ENCODE results near the gene NRXN3. TPM values are rescaled to one million over a fixed set of nuclear protein-coding genes. Genes with fewer than 3 reads are reported as not detected.

The NRXN3 gene
- total and polyA plus RNA-seq, 5 donors from 2014 or later: not detected

DNA sequence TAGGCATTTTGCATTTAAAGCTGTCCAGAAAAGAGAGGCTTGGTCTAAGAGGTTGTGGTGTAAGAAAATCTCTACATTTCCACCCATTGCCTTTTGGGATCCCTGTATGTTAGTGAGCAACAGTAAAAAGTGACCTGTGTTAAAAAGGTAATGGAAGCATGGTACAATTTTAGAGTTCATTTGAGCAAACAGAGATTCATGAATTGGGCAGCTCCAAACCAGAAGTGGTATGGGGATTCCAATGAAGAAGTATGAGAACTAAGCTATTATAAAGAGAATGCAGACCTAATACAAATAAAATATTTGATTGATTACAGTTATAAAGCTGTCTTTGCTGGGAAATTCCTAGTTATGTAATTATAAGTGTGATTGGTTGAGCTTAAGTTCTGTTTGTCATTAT lies 1134.1 kb downstream of the NRXN3 start:
- H3K4me1 ChIP-seq (ENCODE audit: control insufficient read depth, insufficient read depth, low read length, poor library complexity, severe bottlenecking): no peaks in the 10 kb centered on the region
- no peak overlapping the region for H3K4me3 ChIP-seq (ENCODE audit: low read depth, low read length)
- Mint-ChIP-seq H3K27ac (no peak overlapping the region), H3K27me3 (no peaks in the 10 kb centered on the region), H3K4me1 (no peaks in the 10 kb centered on the region), H3K36me3 (no peaks in the 10 kb centered on the region), H3K4me3 (no peak overlapping the region), H3K9me3 (peaks cover 0 to 7% (median 4%) of the 10 kb centered on the region in 7 donors)
- H3K27ac ChIP-seq (ENCODE audit: insufficient read depth, low read length, poor library complexity, severe bottlenecking): no peak overlapping the region
- H3K27me3 ChIP-seq (ENCODE audit: control insufficient read depth, insufficient read depth, low read length): peaks cover 2% of the 10 kb centered on the region
- DNase-seq (no peak), ATAC-seq (ENCODE audit: low read depth in 2 of 2) (no peak)
- no peaks in the 10 kb centered on the region for H3K36me3 ChIP-seq (ENCODE audit: control insufficient read depth, insufficient read depth, low read length)
- H3K9me3 ChIP-seq (ENCODE audit: control insufficient read depth in 2 of 2, low read length in 2 of 2): no peaks in the 10 kb centered on the region

DNA sequence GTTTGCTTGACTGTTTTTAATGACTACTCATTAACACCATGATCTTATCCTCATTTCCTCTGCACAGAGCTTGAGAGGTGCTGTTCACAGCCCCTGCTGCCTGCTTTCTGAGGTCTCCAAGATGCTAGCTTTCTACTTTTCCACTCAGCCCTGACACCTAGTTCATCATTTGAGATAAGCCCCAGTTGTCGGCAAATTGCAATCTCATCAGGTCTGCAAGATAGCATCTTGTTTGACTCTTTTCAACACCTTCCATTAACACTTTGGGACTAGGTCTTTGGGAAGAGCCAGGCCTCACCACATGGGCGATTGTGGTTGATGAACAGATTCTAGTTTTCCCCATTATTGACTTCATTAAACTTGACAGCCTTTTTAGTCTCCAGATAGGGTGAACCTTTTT lies 1136.4 kb downstream of the NRXN3 start:
- DNase-seq (no peak), ATAC-seq (ENCODE audit: low read depth in 2 of 2) (no peak)
- H3K4me3 Mint-ChIP-seq: no peak overlapping the region
- H3K27me3 Mint-ChIP-seq: no peaks in the 10 kb centered on the region
- Histone ChIP-seq H3K9me3 (ENCODE audit: control insufficient read depth in 2 of 2, low read length in 2 of 2) (no peaks in the 10 kb centered on the region), H3K4me3 (ENCODE audit: low read depth, low read length) (no peak overlapping the region), H3K36me3 (ENCODE audit: control insufficient read depth, insufficient read depth, low read length) (no peaks in the 10 kb centered on the region), H3K27me3 (ENCODE audit: control insufficient read depth, insufficient read depth, low read length) (peaks cover 2% of the 10 kb centered on the region), H3K4me1 (ENCODE audit: control insufficient read depth, insufficient read depth, low read length, poor library complexity, severe bottlenecking) (no peaks in the 10 kb centered on the region), H3K27ac (ENCODE audit: insufficient read depth, low read length, poor library complexity, severe bottlenecking) (no peak overlapping the region)
- H3K36me3 Mint-ChIP-seq: no peaks in the 10 kb centered on the region
- H3K9me3 Mint-ChIP-seq: peaks cover 0 to 7% (median 3%) of the 10 kb centered on the region in 7 donors
- H3K4me1 Mint-ChIP-seq: no peaks in the 10 kb centered on the region
- H3K27ac Mint-ChIP-seq: no peak overlapping the region

DNA sequence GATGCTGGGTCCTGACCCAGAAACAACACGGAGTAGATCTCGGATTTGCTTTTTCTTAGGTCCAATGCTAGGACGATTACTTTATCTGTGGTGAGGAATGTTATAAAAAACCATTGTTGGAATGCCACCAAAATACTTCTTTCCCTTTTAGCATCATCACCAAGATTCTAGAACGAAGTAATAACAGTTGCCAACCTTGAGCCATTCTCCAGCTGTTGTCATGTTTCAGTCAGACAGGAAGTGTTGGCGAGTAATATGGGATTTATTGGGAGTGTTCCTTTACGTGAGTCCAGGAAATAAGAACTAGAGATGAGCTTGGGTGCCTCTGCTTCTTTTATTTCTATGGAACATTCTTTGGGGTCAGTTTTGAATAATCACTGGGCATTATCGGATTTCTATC lies 1148.2 kb downstream of the NRXN3 start:
- DNase-seq (no peak), ATAC-seq (ENCODE audit: low read depth in 2 of 2) (no peak)
- H3K36me3 Mint-ChIP-seq: no peaks in the 10 kb centered on the region
- H3K4me3 Mint-ChIP-seq: no peak overlapping the region
- Histone ChIP-seq H3K4me1 (ENCODE audit: control insufficient read depth, insufficient read depth, low read length, poor library complexity, severe bottlenecking) (no peaks in the 10 kb centered on the region), H3K27ac (ENCODE audit: insufficient read depth, low read length, poor library complexity, severe bottlenecking) (no peak overlapping the region), H3K36me3 (ENCODE audit: control insufficient read depth, insufficient read depth, low read length) (no peaks in the 10 kb centered on the region), H3K4me3 (ENCODE audit: low read depth, low read length) (no peak overlapping the region), H3K9me3 (ENCODE audit: control insufficient read depth in 2 of 2, low read length in 2 of 2) (no peaks in the 10 kb centered on the region), H3K27me3 (ENCODE audit: control insufficient read depth, insufficient read depth, low read length) (no peaks in the 10 kb centered on the region)
- H3K27ac Mint-ChIP-seq: no peak overlapping the region
- peaks cover 0 to 5% (median 0%) of the 10 kb centered on the region in 7 donors for H3K9me3 Mint-ChIP-seq
- H3K4me1 Mint-ChIP-seq: no peaks in the 10 kb centered on the region
- H3K27me3 Mint-ChIP-seq: no peaks in the 10 kb centered on the region

GRCh38 chr14:79320561-79320960 lies 1150.4 kb downstream of the NRXN3 start:
- Mint-ChIP-seq H3K36me3 (no peaks in the 10 kb centered on the region), H3K4me1 (no peaks in the 10 kb centered on the region), H3K9me3 (peaks cover 0 to 5% (median 0%) of the 10 kb centered on the region in 7 donors), H3K4me3 (no peak overlapping the region), H3K27ac (no peak overlapping the region), H3K27me3 (no peaks in the 10 kb centered on the region)
- Histone ChIP-seq H3K36me3 (ENCODE audit: control insufficient read depth, insufficient read depth, low read length) (no peaks in the 10 kb centered on the region), H3K4me3 (ENCODE audit: low read depth, low read length) (no peak overlapping the region), H3K27ac (ENCODE audit: insufficient read depth, low read length, poor library complexity, severe bottlenecking) (no peak overlapping the region), H3K27me3 (ENCODE audit: control insufficient read depth, insufficient read depth, low read length) (no peaks in the 10 kb centered on the region), H3K4me1 (ENCODE audit: control insufficient read depth, insufficient read depth, low read length, poor library complexity, severe bottlenecking) (no peaks in the 10 kb centered on the region), H3K9me3 (ENCODE audit: control insufficient read depth in 2 of 2, low read length in 2 of 2) (no peaks in the 10 kb centered on the region)
- DNase-seq (no peak), ATAC-seq (ENCODE audit: low read depth in 2 of 2) (no peak)

- no peaks in the 10 kb centered on the region for H3K27me3 ChIP-seq (ENCODE audit: control insufficient read depth, insufficient read depth, low read length)
- Mint-ChIP-seq H3K36me3 (no peaks in the 10 kb centered on the region), H3K9me3 (peaks cover 0 to 2% (median 0%) of the 10 kb centered on the region in 7 donors), H3K4me3 (no peak overlapping the region), H3K27ac (no peak overlapping the region), H3K27me3 (no peaks in the 10 kb centered on the region), H3K4me1 (no peaks in the 10 kb centered on the region)
- DNase-seq (no peak), ATAC-seq (ENCODE audit: low read depth in 2 of 2) (no peak)
- H3K9me3 ChIP-seq (ENCODE audit: control insufficient read depth in 2 of 2, low read length in 2 of 2): no peaks in the 10 kb centered on the region
- H3K4me3 ChIP-seq (ENCODE audit: low read depth, low read length): no peak overlapping the region
- H3K36me3 ChIP-seq (ENCODE audit: control insufficient read depth, insufficient read depth, low read length): no peaks in the 10 kb centered on the region
- H3K27ac ChIP-seq (ENCODE audit: insufficient read depth, low read length, poor library complexity, severe bottlenecking): no peak overlapping the region
- no peaks in the 10 kb centered on the region for H3K4me1 ChIP-seq (ENCODE audit: control insufficient read depth, insufficient read depth, low read length, poor library complexity, severe bottlenecking)
Observed at GRCh38 chr14:79321070-79321469, 1150.9 kb downstream of the NRXN3 start.

GRCh38 chr14:79325071-79325470 lies 1154.9 kb downstream of the NRXN3 start:
- DNase-seq (no peak), ATAC-seq (ENCODE audit: low read depth in 2 of 2) (no peak)
- Histone ChIP-seq H3K36me3 (ENCODE audit: control insufficient read depth, insufficient read depth, low read length) (no peaks in the 10 kb centered on the region), H3K4me3 (ENCODE audit: low read depth, low read length) (no peak overlapping the region), H3K9me3 (ENCODE audit: control insufficient read depth in 2 of 2, low read length in 2 of 2) (no peaks in the 10 kb centered on the region), H3K4me1 (ENCODE audit: control insufficient read depth, insufficient read depth, low read length, poor library complexity, severe bottlenecking) (no peaks in the 10 kb centered on the region), H3K27ac (ENCODE audit: insufficient read depth, low read length, poor library complexity, severe bottlenecking) (no peak overlapping the region), H3K27me3 (ENCODE audit: control insufficient read depth, insufficient read depth, low read length) (no peaks in the 10 kb centered on the region)
- H3K4me3 Mint-ChIP-seq: no peak overlapping the region
- peaks cover 0 to 5% (median 3%) of the 10 kb centered on the region in 7 donors for H3K9me3 Mint-ChIP-seq
- H3K36me3 Mint-ChIP-seq: no peaks in the 10 kb centered on the region
- H3K27ac Mint-ChIP-seq: no peak overlapping the region
- H3K4me1 Mint-ChIP-seq: no peaks in the 10 kb centered on the region
- H3K27me3 Mint-ChIP-seq: no peaks in the 10 kb centered on the region

GRCh38 chr14:79325557-79325956 lies 1155.4 kb downstream of the NRXN3 start:
- Histone ChIP-seq H3K4me3 (ENCODE audit: low read depth, low read length) (no peak overlapping the region), H3K27me3 (ENCODE audit: control insufficient read depth, insufficient read depth, low read length) (no peaks in the 10 kb centered on the region), H3K27ac (ENCODE audit: insufficient read depth, low read length, poor library complexity, severe bottlenecking) (no peak overlapping the region), H3K4me1 (ENCODE audit: control insufficient read depth, insufficient read depth, low read length, poor library complexity, severe bottlenecking) (no peaks in the 10 kb centered on the region), H3K9me3 (ENCODE audit: control insufficient read depth in 2 of 2, low read length in 2 of 2) (no peaks in the 10 kb centered on the region), H3K36me3 (ENCODE audit: control insufficient read depth, insufficient read depth, low read length) (no peaks in the 10 kb centered on the region)
- H3K4me1 Mint-ChIP-seq: no peaks in the 10 kb centered on the region
- no peak overlapping the region for H3K4me3 Mint-ChIP-seq
- H3K27me3 Mint-ChIP-seq: no peaks in the 10 kb centered on the region
- DNase-seq: no peak
- peaks cover 0 to 5% (median 4%) of the 10 kb centered on the region in 7 donors for H3K9me3 Mint-ChIP-seq
- no peak overlapping the region for H3K27ac Mint-ChIP-seq
- no peak for ATAC-seq (ENCODE audit: low read depth in 2 of 2)
- H3K36me3 Mint-ChIP-seq: no peaks in the 10 kb centered on the region

DNA sequence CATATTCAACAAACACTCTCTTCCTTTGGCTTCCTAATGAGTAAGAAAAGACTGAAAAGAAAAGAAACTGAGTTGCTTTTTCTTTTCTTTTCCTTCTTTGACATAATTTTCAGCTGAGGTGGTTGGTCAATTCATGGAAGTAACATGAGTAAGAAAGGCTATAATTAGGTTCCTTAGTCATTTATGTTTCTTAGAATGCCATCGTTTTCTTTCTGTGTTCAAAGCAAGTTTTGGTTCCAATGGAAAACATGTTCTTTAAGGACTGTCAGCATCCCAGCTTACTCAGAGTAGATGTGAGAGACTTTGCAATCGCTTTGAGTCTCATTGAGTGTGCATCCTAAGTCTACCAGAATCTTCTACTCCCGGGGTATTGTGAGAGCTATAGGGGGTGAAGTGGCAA lies 1158.7 kb downstream of the NRXN3 start:
- H3K4me3 Mint-ChIP-seq: no peak overlapping the region
- peaks cover 0 to 6% (median 4%) of the 10 kb centered on the region in 7 donors for H3K9me3 Mint-ChIP-seq
- H3K27me3 Mint-ChIP-seq: no peaks in the 10 kb centered on the region
- no peak for DNase-seq
- no peaks in the 10 kb centered on the region for H3K27me3 ChIP-seq (ENCODE audit: control insufficient read depth, insufficient read depth, low read length)
- no peak for ATAC-seq (ENCODE audit: low read depth in 2 of 2)
- H3K36me3 ChIP-seq (ENCODE audit: control insufficient read depth, insufficient read depth, low read length): no peaks in the 10 kb centered on the region
- H3K9me3 ChIP-seq (ENCODE audit: control insufficient read depth in 2 of 2, low read length in 2 of 2): no peaks in the 10 kb centered on the region
- no peaks in the 10 kb centered on the region for H3K4me1 Mint-ChIP-seq
- no peak overlapping the region for H3K27ac ChIP-seq (ENCODE audit: insufficient read depth, low read length, poor library complexity, severe bottlenecking)
- no peaks in the 10 kb centered on the region for H3K36me3 Mint-ChIP-seq
- H3K4me3 ChIP-seq (ENCODE audit: low read depth, low read length): no peak overlapping the region
- no peak overlapping the region for H3K27ac Mint-ChIP-seq
- no peaks in the 10 kb centered on the region for H3K4me1 ChIP-seq (ENCODE audit: control insufficient read depth, insufficient read depth, low read length, poor library complexity, severe bottlenecking)

Data from CD4-positive, CD25-positive, alpha-beta regulatory T cell (primary cell).